ENCODE measurements around the gene ZNF366. TPM values are rescaled to one million over a fixed set of nuclear protein-coding genes. Genes with fewer than 3 reads are reported as not detected.

Gene ZNF366
- total and polyA plus RNA-seq, 9 donors, result 0.83 to 3.5 (median 1.6) TPM

DNA sequence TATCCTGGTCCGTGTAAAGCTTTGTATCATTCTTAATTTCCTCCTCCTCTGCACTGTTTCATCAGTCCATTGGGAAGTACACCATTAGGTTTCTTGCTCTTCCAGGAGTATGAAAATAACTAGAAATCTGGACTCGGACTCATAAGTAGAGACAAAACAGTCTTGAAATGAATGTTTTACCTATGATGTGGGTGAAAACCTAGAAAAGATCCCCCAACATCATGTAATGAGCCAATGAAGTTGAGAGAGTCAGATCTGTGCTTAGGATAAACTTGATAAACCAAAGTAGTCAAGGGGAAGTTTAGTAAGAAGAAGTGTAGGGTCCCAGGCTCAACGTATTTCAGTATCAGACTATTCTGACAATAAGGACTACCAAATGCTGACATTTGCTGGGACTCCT is 25.2 kb downstream of the ZNF366 start:
- H3K27me3 ChIP-seq, result no peaks in the 10 kb centered on the region
- H3K27ac ChIP-seq, result no peak overlapping the region
- intact Hi-C loops (cut with DNase I), result no loop called here
- DNase-seq, result no peak
- 77 to 84% (median 78%) methylated on average over 3 of the region's 3 CpGs for WGBS, 3 donors
- H3K9me3 ChIP-seq, result no peaks in the 10 kb centered on the region
- TF ChIP-seq EP300 (IDR thresholded peaks at IDR 0.05), result no peak
- TF ChIP-seq, protein P1, sequence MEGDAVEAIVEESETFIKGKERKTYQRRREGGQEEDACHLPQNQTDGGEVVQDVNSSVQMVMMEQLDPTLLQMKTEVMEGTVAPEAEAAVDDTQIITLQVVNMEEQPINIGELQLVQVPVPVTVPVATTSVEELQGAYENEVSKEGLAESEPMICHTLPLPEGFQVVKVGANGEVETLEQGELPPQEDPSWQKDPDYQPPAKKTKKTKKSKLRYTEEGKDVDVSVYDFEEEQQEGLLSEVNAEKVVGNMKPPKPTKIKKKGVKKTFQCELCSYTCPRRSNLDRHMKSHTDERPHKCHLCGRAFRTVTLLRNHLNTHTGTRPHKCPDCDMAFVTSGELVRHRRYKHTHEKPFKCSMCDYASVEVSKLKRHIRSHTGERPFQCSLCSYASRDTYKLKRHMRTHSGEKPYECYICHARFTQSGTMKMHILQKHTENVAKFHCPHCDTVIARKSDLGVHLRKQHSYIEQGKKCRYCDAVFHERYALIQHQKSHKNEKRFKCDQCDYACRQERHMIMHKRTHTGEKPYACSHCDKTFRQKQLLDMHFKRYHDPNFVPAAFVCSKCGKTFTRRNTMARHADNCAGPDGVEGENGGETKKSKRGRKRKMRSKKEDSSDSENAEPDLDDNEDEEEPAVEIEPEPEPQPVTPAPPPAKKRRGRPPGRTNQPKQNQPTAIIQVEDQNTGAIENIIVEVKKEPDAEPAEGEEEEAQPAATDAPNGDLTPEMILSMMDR (IDR thresholded peaks at IDR 0.05), result no peak
- no peak for TF ChIP-seq POLR2A (IDR thresholded peaks at IDR 0.05)
- H3K36me3 ChIP-seq, result no peaks in the 10 kb centered on the region
- H3K4me3 ChIP-seq, result no peak overlapping the region
- H3K4me1 ChIP-seq (ENCODE audit: insufficient read depth), result no peaks in the 10 kb centered on the region

- WGBS, 3 donors, result 74 to 85% (median 76%) methylated on average over 9 of the region's 9 CpGs
- Histone ChIP-seq H3K27ac (no peak overlapping the region), H3K27me3 (no peaks in the 10 kb centered on the region), H3K9me3 (no peaks in the 10 kb centered on the region), H3K4me1 (ENCODE audit: insufficient read depth) (no peaks in the 10 kb centered on the region), H3K36me3 (no peaks in the 10 kb centered on the region), H3K4me3 (no peak overlapping the region)
- no peak for TF ChIP-seq POLR2A (IDR thresholded peaks at IDR 0.05)
- TF ChIP-seq EP300 (IDR thresholded peaks at IDR 0.05), result no peak
- TF ChIP-seq, protein P1 (IDR thresholded peaks at IDR 0.05), result no peak
- DNase-seq, result no peak
- intact Hi-C loops (cut with DNase I), result no loop called here
Measured at GRCh38 chr5:72480841-72481240, 26.4 kb downstream of the ZNF366 start.

DNA sequence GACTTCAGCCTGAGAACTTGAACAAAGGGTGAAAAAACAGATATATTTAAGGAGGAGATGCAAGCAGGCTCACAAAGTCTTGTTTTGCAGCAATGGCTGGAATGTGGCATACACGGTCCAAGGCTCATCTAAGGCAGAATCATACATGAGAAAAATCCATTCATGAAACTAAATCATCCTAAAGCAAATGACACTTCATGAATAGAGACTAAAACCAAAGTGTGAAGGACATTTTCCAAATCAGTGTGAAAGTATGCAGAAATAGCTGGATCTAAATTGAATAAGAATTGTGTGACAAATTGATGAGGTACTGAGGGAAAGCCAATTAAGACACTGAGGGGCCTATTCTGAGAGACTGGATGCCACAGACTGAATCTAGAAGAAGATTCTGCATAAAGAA is 27.3 kb downstream of the ZNF366 start:
- intact Hi-C loops (cut with DNase I), result no loop called here
- no peak for DNase-seq
- Histone ChIP-seq H3K27me3 (no peaks in the 10 kb centered on the region), H3K27ac (no peak overlapping the region), H3K4me1 (ENCODE audit: insufficient read depth) (no peaks in the 10 kb centered on the region), H3K9me3 (no peaks in the 10 kb centered on the region), H3K36me3 (no peaks in the 10 kb centered on the region), H3K4me3 (no peak overlapping the region)
- 64 to 80% (median 70%) methylated on average over 1 of the region's 1 CpG for WGBS, 3 donors
- TF ChIP-seq POLR2A (IDR thresholded peaks at IDR 0.05) (no peak), EP300 (IDR thresholded peaks at IDR 0.05) (no peak)
- TF ChIP-seq, protein P1 (IDR thresholded peaks at IDR 0.05), result no peak

- WGBS, 3 donors, result 47 to 59% (median 58%) methylated on average over 1 of the region's 1 CpG
- Histone ChIP-seq H3K36me3 (no peaks in the 10 kb centered on the region), H3K9me3 (no peaks in the 10 kb centered on the region), H3K4me1 (ENCODE audit: insufficient read depth) (no peaks in the 10 kb centered on the region), H3K27ac (no peak overlapping the region), H3K4me3 (no peak overlapping the region), H3K27me3 (no peaks in the 10 kb centered on the region)
- intact Hi-C loops (cut with DNase I), result no loop called here
- DNase-seq, result no peak
- TF ChIP-seq EP300 (IDR thresholded peaks at IDR 0.05) (no peak), POLR2A (IDR thresholded peaks at IDR 0.05) (no peak)
- TF ChIP-seq, protein P1 (IDR thresholded peaks at IDR 0.05), result no peak
Measured at GRCh38 chr5:72478684-72479083, 28.5 kb downstream of the ZNF366 start.

- Histone ChIP-seq H3K4me1 (ENCODE audit: insufficient read depth) (no peaks in the 10 kb centered on the region), H3K27ac (no peak overlapping the region), H3K4me3 (no peak overlapping the region), H3K9me3 (no peaks in the 10 kb centered on the region), H3K36me3 (no peaks in the 10 kb centered on the region), H3K27me3 (no peaks in the 10 kb centered on the region)
- no peak for DNase-seq
- no peak for TF ChIP-seq POLR2A (IDR thresholded peaks at IDR 0.05)
- TF ChIP-seq EP300 (IDR thresholded peaks at IDR 0.05), result no peak
- TF ChIP-seq, protein P1 (IDR thresholded peaks at IDR 0.05), result no peak
- intact Hi-C loops (cut with DNase I), result no loop called here
Measured at GRCh38 chr5:72478276-72478675, 28.9 kb downstream of the ZNF366 start.

All from ovary (tissue), 9 donors.